Measurements from ENCODE around the gene IQCE. TPM values are rescaled to one million over a fixed set of nuclear protein-coding genes. Genes with fewer than 3 reads are reported as not detected.

Gene IQCE
- total and polyA plus RNA-seq, 8 donors: 14.7 to 25.1 (median 19.1) TPM

GRCh38 chr7:2517678-2518507 lies 40.9 kb upstream of the IQCE start:
- TF ChIP-seq, protein P1, sequence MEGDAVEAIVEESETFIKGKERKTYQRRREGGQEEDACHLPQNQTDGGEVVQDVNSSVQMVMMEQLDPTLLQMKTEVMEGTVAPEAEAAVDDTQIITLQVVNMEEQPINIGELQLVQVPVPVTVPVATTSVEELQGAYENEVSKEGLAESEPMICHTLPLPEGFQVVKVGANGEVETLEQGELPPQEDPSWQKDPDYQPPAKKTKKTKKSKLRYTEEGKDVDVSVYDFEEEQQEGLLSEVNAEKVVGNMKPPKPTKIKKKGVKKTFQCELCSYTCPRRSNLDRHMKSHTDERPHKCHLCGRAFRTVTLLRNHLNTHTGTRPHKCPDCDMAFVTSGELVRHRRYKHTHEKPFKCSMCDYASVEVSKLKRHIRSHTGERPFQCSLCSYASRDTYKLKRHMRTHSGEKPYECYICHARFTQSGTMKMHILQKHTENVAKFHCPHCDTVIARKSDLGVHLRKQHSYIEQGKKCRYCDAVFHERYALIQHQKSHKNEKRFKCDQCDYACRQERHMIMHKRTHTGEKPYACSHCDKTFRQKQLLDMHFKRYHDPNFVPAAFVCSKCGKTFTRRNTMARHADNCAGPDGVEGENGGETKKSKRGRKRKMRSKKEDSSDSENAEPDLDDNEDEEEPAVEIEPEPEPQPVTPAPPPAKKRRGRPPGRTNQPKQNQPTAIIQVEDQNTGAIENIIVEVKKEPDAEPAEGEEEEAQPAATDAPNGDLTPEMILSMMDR (IDR thresholded peaks at IDR 0.05): no peak
- no peak for DNase-seq
- Histone ChIP-seq H3K27ac (no peak overlapping the region), H3K4me3 (no peak overlapping the region), H3K27me3 (peaks cover 0 to 16% of the 10 kb centered on the region in 2 donors), H3K4me1 (peaks cover 18 to 40% of the 10 kb centered on the region in 2 donors), H3K36me3 (no peaks in the 10 kb centered on the region), H3K9me3 (no peaks in the 10 kb centered on the region)
- no peak for ATAC-seq
- intact Hi-C loops (cut with DNase I): no loop called here

GRCh38 chr7:2518737-2519118 lies 40.1 kb upstream of the IQCE start:
- Histone ChIP-seq H3K27me3 (peaks cover 0 to 16% of the 10 kb centered on the region in 2 donors), H3K9me3 (no peaks in the 10 kb centered on the region), H3K27ac (peak overlapping the region; percentile 14 to 74), H3K4me1 (peaks cover 26 to 49% of the 10 kb centered on the region in 2 donors), H3K4me3 (peak overlapping the region; percentile 40 to 81), H3K36me3 (no peaks in the 10 kb centered on the region)
- no peak for ATAC-seq
- TF ChIP-seq, protein P1 (IDR thresholded peaks at IDR 0.05): no peak
- intact Hi-C loops (cut with DNase I): no loop called here
- no peak for DNase-seq

DNA sequence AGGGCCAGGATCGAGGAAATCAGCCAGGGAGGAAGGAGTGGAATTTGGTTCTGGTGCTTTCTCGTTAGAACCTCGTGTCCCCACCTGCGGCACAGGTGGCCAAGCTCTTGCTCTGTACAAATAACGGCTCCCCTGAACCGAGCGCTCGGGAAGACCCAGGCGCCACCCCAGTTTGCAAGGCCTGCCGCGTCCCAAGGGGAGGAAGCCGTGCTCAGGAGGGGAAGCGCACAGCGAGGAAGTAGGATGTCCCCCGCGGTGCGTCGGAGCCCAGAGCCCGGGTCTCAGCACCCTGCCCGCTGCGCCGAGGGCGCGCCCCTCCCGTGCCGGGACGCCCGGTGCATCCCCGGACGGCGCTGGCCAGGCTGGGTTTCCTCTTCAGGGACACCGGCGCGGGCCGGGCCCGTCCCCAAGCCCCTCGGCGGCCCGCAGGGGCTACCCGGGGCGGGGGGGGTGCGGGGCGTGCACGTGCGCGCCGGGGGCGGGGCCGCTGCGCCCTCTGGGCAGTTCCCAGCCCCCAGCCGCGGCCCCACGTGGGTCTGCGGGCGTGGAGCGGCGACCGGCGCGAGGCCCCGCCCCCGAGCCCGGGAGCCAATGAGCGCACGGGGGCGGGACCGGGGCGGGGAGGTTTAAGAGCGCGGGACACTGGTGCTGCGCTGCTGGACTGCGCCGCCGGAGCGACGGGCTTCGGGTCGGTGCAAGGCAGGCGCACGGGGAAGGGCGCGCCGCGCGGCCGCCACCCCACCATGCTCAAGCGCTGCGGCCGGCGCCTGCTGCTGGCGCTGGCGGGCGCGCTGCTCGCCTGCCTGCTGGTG lies 39.5 kb upstream of the IQCE start, which contains the start of gene LFNG:
Gene LFNG (plus strand): TSS at position 656 of the 812 bp plus-strand sequence. CDS start 88 bp downstream, at position 744.
- H3K9me3 ChIP-seq: no peaks in the 10 kb centered on the region
- TF ChIP-seq, protein P1 (IDR thresholded peaks at IDR 0.05): no peak
- H3K27ac ChIP-seq: peak within 1 kb of the TSS; percentile 14 to 82
- H3K27me3 ChIP-seq: peaks cover 0 to 16% of the 10 kb centered on the region in 2 donors
- peak within 1 kb of the TSS; percentile 40 to 81 for H3K4me3 ChIP-seq
- ATAC-seq (peak; percentile 73), DNase-seq (peak; percentile 82 to 94 (median 91))
- intact Hi-C loops (cut with DNase I): no loop called here
- no peaks in the 10 kb centered on the region for H3K36me3 ChIP-seq
- peaks cover 32 to 55% of the 10 kb centered on the region in 2 donors for H3K4me1 ChIP-seq

- Histone ChIP-seq H3K9me3 (no peaks in the 10 kb centered on the region), H3K27ac (peak overlapping the region in 1 of 2 donors; percentile 82), H3K4me1 (peaks cover 41 to 64% of the 10 kb centered on the region in 2 donors), H3K27me3 (peaks cover 0 to 16% of the 10 kb centered on the region in 2 donors), H3K36me3 (peaks cover 0 to 5% of the 10 kb centered on the region in 2 donors), H3K4me3 (peak overlapping the region; percentile 37 to 81)
- ATAC-seq (no peak), DNase-seq (peak in 2 of 4 donors; percentile 61 to 89)
- intact Hi-C loops (cut with DNase I): no loop called here
- TF ChIP-seq, protein P1 (IDR thresholded peaks at IDR 0.05): no peak
Observed at GRCh38 chr7:2520131-2520760, 38.5 kb upstream of the IQCE start.

Measured in left lung (tissue), 10 donors.